Liver (tissue), 9 donors: ENCODE results near the gene ZNF541. TPM values are rescaled to one million over a fixed set of nuclear protein-coding genes. Genes with fewer than 3 reads are reported as not detected.
A peak's percentile ranks its signal among the peaks of the same experiment; 100 is the strongest.

Source experiments
- DNase-seq: peaks from one replicate; pipeline ENCODE4 v3.0.0-alpha.2; 2017; ENCODE audit warnings: low spot score
- H3K27ac ChIP-seq, 2 donors: one replicate each; pipeline ENCODE4 v1.7.0; 2013; ENCODE audit warnings: inconsistent platforms in 2 of 2, low read length in 2 of 2, control low read depth in 1 of 2, low read depth in 1 of 2, mild to moderate bottlenecking in 1 of 2
- H3K27me3 ChIP-seq, 4 donors: one replicate each; pipeline versions ENCODE4 v1.6.1 to v1.7.0; 2013; ENCODE audit warnings: low read length in 3 of 4, inconsistent platforms in 1 of 4, mild to moderate bottlenecking in 1 of 4, moderate library complexity in 1 of 4; ENCODE audit not compliant: control insufficient read depth in 4 of 4, insufficient read depth in 4 of 4
- H3K36me3 ChIP-seq, 4 donors: one replicate each; pipeline versions ENCODE4 v1.6.1 to v1.7.0; 2013; ENCODE audit warnings: low read length in 3 of 4, mild to moderate bottlenecking in 3 of 4, low read depth in 1 of 4, moderate library complexity in 1 of 4; ENCODE audit not compliant: control insufficient read depth in 4 of 4, insufficient read depth in 3 of 4
- H3K4me1 ChIP-seq, 4 donors: one replicate each; pipeline versions ENCODE4 v1.6.1 to v1.7.0; 2013; ENCODE audit warnings: low read length in 3 of 4, mild to moderate bottlenecking in 3 of 4, moderate library complexity in 1 of 4; ENCODE audit not compliant: control insufficient read depth in 4 of 4, insufficient read depth in 4 of 4
- H3K4me3 ChIP-seq, 3 donors: one replicate each; pipeline versions ENCODE4 v1.6.1 to v1.7.0; 2013; ENCODE audit warnings: low read length in 3 of 3, control low read depth in 1 of 3, low read depth in 1 of 3, mild to moderate bottlenecking in 1 of 3
- H3K9ac ChIP-seq, 2 donors: one replicate each; pipeline ENCODE4 v1.7.0; 2013; ENCODE audit warnings: low read length in 2 of 2, mild to moderate bottlenecking in 2 of 2, moderate library complexity in 2 of 2, control low read depth in 1 of 2, low read depth in 1 of 2
- H3K9me3 ChIP-seq, 4 donors: one replicate each; pipeline versions ENCODE4 v1.6.1 to v1.7.0; 2013; ENCODE audit warnings: low read length in 3 of 4; ENCODE audit not compliant: control insufficient read depth in 4 of 4
- EGR1 ChIP-seq, 2 donors: IDR thresholded peaks; 2 replicates each; pipeline ENCODE4 v1.6.1; 2016 to 2018; ENCODE audit warnings: antibody characterized with exemption in 2 of 2, low read depth in 2 of 2
- FOXA1 ChIP-seq: IDR thresholded peaks from 2 replicates; pipeline ENCODE4 v1.6.1; 2016; ENCODE audit warnings: antibody characterized with exemption
- FOXA2 ChIP-seq: IDR thresholded peaks from 2 replicates; pipeline ENCODE4 v1.6.1; 2016; ENCODE audit warnings: antibody characterized with exemption
- GABPA ChIP-seq, 2 donors: IDR thresholded peaks in 1 of 2; conservative IDR thresholded peaks in 1 of 2; 2 replicates each; pipeline ENCODE4 v1.6.1; 2016; ENCODE audit warnings: antibody characterized with exemption in 2 of 2, mild to moderate bottlenecking in 1 of 2, moderate library complexity in 1 of 2
- HNF4A ChIP-seq, 2 donors: conservative IDR thresholded peaks; 2 replicates each; pipeline ENCODE4 v1.6.1; 2016; ENCODE audit warnings: antibody characterized with exemption in 2 of 2, mild to moderate bottlenecking in 2 of 2
- HNF4G ChIP-seq: IDR thresholded peaks from 2 replicates; pipeline ENCODE4 v1.6.1; 2016; ENCODE audit warnings: antibody characterized with exemption
- JUND ChIP-seq, 2 donors: IDR thresholded peaks; 2 replicates each; pipeline ENCODE4 v1.6.1; 2016; ENCODE audit warnings: antibody characterized with exemption in 2 of 2
- NR2F2 ChIP-seq: IDR thresholded peaks from 2 replicates; pipeline ENCODE4 v1.6.1; 2016; ENCODE audit warnings: antibody characterized with exemption
- RAD21 ChIP-seq, 2 donors: IDR thresholded peaks; 2 replicates each; pipeline ENCODE4 v1.6.1; 2016; ENCODE audit warnings: antibody characterized with exemption in 2 of 2, mild to moderate bottlenecking in 2 of 2
- RXRA ChIP-seq, 2 donors: IDR thresholded peaks; 2 replicates each; pipeline ENCODE4 v1.6.1; 2017 to 2018; ENCODE audit warnings: antibody characterized with exemption in 2 of 2, mild to moderate bottlenecking in 1 of 2
- SP1 ChIP-seq: IDR thresholded peaks from 2 replicates; pipeline ENCODE4 v1.6.1; 2018; ENCODE audit warnings: antibody characterized with exemption, mild to moderate bottlenecking
- TAF1 ChIP-seq: conservative IDR thresholded peaks from 2 replicates; pipeline ENCODE4 v1.6.1; 2016; ENCODE audit warnings: antibody characterized with exemption, mild to moderate bottlenecking
- YY1 ChIP-seq: IDR thresholded peaks from 2 replicates; pipeline ENCODE4 v1.6.1; 2016; ENCODE audit warnings: antibody characterized with exemption, mild to moderate bottlenecking
- WGBS: extraction: QIAGEN DNeasy Blood & Tissue Kit; methylation state at CpG from one replicate; pipeline ENCODE4 v1.1.7; 2013; 5-methylcytosine and 5-hydroxymethylcytosine counted together
- polyA plus RNA-seq, 2 donors: library from polyadenylated mRNA; stranded (reverse) in 1 of 2; unstranded in 1 of 2; fragments of 200-250 nt in 1 of 2; fragments of >200 nt in 1 of 2; fragmentation: Nextera tagmentation in 1 of 2; extraction: Ambion mirVana in 1 of 2; gene quantifications; one replicate each; pipeline versions ENCODE4 v1.2.1 to v1.2.3, GENCODE V29; 2013 to 2015
- total RNA-seq, 2 donors: library from RNA; depleted of rRNA; stranded (reverse); fragments of >200 nt; gene quantifications; one replicate each; pipeline ENCODE4 v1.2.3, GENCODE V29; 2014
- TF ChIP-seq, protein P1 (sequence below): IDR thresholded peaks from 2 replicates; pipeline ENCODE4 v1.6.1; 2016; ENCODE audit warnings: antibody characterized with exemption
- TF ChIP-seq, protein P2 (sequence below): IDR thresholded peaks from 2 replicates; pipeline ENCODE4 v1.6.1; 2016; ENCODE audit warnings: antibody characterized with exemption
- TF ChIP-seq, protein P3 (sequence below): fragments of 150-350 bp; IDR thresholded peaks from 2 replicates; pipeline ENCODE4 v1.5.1; 2017; ENCODE audit warnings: improper control_type of control experiment, low read depth, low read length; ENCODE audit not compliant: missing input control
- TF ChIP-seq, protein P4 (sequence below): IDR thresholded peaks from 2 replicates; pipeline ENCODE4 v1.6.1; 2016; ENCODE audit warnings: antibody characterized with exemption, mild to moderate bottlenecking
- TF ChIP-seq, protein P5 (sequence below): IDR thresholded peaks from 2 replicates; pipeline ENCODE4 v1.6.1; 2016; ENCODE audit warnings: antibody characterized with exemption
- donor health status: healthy.
- donor health status: healthy.
- donor health status: healthy.
- donor health status: healthy.
- donor health status: healthy.

Gene ZNF541
- total and polyA plus RNA-seq, 4 donors: 0.05 to 0.09 (median 0.08) TPM; not detected in 1

DNA sequence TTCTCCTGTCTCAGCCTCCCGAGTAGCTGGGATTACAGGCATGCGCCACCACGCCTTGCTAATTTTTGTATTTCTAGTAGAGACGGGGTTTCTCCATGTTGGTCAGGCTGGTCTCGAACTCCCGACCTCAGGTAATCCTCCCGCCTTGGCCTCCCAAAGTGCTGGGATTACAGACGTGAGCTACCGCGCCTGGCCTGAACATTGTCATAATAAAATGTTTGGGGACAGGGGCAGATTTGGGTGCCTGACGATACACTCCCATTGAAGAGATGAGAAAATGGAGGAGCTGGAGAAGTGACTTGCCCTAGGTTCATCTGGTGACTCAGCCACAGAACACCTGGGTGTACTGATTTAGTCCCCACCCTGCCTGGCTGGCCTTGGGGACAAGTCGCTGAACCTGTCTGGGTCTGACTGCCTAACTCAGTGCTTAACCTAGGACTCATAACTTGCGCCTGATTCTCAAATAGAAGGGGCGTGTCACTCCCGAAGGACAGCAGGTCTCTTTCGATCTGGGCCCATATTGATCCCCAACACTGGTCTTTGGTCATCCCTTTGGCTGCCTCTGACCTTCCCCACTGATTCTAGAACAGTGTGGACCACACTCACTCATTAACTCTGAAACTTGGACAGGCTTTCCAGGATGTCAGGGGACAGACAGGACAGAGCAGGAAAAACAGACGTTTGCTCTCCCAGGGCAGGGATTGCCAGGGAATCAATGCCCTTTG is 28.4 kb upstream of the ZNF541 start:
- Histone ChIP-seq H3K27me3 (no peaks in the 10 kb centered on the region), H3K9me3 (no peaks in the 10 kb centered on the region), H3K4me1 (peaks cover 3 to 32% (median 15%) of the 10 kb centered on the region in 4 donors), H3K36me3 (no peaks in the 10 kb centered on the region), H3K27ac (peak overlapping the region; percentile 84 to 88), H3K4me3 (peak overlapping the region in 1 of 3 donors; percentile 37), H3K9ac (no peak overlapping the region)
- WGBS: 34% methylated on average over 17 of the region's 17 CpGs
- peak; percentile 43 for DNase-seq
- peak; percentile 10 for TF ChIP-seq NR2F2
- peak in 1 of 2 donors; percentile 40 for TF ChIP-seq JUND (IDR thresholded peaks at IDR 0.05)
- TF ChIP-seq, protein P1, sequence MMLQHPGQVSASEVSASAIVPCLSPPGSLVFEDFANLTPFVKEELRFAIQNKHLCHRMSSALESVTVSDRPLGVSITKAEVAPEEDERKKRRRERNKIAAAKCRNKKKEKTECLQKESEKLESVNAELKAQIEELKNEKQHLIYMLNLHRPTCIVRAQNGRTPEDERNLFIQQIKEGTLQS: peak; percentile 11
- no peak for TF ChIP-seq EGR1 (IDR thresholded peaks at IDR 0.05; ENCODE audit: low read depth in 2 of 2)
- no peak for TF ChIP-seq FOXA1
- peak; percentile 41 for TF ChIP-seq TAF1
- TF ChIP-seq HNF4G: peak; percentile 46
- peak; percentile 43 for TF ChIP-seq FOXA2
- peak in 1 of 2 donors; percentile 34 for TF ChIP-seq RAD21 (IDR thresholded peaks at IDR 0.05)
- TF ChIP-seq, protein P2, sequence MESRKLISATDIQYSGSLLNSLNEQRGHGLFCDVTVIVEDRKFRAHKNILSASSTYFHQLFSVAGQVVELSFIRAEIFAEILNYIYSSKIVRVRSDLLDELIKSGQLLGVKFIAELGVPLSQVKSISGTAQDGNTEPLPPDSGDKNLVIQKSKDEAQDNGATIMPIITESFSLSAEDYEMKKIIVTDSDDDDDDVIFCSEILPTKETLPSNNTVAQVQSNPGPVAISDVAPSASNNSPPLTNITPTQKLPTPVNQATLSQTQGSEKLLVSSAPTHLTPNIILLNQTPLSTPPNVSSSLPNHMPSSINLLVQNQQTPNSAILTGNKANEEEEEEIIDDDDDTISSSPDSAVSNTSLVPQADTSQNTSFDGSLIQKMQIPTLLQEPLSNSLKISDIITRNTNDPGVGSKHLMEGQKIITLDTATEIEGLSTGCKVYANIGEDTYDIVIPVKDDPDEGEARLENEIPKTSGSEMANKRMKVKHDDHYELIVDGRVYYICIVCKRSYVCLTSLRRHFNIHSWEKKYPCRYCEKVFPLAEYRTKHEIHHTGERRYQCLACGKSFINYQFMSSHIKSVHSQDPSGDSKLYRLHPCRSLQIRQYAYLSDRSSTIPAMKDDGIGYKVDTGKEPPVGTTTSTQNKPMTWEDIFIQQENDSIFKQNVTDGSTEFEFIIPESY: peak; percentile 83
- TF ChIP-seq, protein P3, sequence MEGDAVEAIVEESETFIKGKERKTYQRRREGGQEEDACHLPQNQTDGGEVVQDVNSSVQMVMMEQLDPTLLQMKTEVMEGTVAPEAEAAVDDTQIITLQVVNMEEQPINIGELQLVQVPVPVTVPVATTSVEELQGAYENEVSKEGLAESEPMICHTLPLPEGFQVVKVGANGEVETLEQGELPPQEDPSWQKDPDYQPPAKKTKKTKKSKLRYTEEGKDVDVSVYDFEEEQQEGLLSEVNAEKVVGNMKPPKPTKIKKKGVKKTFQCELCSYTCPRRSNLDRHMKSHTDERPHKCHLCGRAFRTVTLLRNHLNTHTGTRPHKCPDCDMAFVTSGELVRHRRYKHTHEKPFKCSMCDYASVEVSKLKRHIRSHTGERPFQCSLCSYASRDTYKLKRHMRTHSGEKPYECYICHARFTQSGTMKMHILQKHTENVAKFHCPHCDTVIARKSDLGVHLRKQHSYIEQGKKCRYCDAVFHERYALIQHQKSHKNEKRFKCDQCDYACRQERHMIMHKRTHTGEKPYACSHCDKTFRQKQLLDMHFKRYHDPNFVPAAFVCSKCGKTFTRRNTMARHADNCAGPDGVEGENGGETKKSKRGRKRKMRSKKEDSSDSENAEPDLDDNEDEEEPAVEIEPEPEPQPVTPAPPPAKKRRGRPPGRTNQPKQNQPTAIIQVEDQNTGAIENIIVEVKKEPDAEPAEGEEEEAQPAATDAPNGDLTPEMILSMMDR: no peak
- TF ChIP-seq, protein P4, sequence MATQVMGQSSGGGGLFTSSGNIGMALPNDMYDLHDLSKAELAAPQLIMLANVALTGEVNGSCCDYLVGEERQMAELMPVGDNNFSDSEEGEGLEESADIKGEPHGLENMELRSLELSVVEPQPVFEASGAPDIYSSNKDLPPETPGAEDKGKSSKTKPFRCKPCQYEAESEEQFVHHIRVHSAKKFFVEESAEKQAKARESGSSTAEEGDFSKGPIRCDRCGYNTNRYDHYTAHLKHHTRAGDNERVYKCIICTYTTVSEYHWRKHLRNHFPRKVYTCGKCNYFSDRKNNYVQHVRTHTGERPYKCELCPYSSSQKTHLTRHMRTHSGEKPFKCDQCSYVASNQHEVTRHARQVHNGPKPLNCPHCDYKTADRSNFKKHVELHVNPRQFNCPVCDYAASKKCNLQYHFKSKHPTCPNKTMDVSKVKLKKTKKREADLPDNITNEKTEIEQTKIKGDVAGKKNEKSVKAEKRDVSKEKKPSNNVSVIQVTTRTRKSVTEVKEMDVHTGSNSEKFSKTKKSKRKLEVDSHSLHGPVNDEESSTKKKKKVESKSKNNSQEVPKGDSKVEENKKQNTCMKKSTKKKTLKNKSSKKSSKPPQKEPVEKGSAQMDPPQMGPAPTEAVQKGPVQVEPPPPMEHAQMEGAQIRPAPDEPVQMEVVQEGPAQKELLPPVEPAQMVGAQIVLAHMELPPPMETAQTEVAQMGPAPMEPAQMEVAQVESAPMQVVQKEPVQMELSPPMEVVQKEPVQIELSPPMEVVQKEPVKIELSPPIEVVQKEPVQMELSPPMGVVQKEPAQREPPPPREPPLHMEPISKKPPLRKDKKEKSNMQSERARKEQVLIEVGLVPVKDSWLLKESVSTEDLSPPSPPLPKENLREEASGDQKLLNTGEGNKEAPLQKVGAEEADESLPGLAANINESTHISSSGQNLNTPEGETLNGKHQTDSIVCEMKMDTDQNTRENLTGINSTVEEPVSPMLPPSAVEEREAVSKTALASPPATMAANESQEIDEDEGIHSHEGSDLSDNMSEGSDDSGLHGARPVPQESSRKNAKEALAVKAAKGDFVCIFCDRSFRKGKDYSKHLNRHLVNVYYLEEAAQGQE: peak; percentile 77
- TF ChIP-seq RXRA (IDR thresholded peaks at IDR 0.05): peak; percentile 63 to 87
- TF ChIP-seq GABPA (IDR thresholded peaks at IDR 0.05 in 1 of 2, conservative IDR thresholded peaks at IDR 0.05 in 1 of 2): no peak
- TF ChIP-seq, protein P5, sequence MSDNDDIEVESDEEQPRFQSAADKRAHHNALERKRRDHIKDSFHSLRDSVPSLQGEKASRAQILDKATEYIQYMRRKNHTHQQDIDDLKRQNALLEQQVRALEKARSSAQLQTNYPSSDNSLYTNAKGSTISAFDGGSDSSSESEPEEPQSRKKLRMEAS: peak; percentile 81
- TF ChIP-seq YY1: peak; percentile 87
- peak; percentile 88 to 89 for TF ChIP-seq HNF4A (conservative IDR thresholded peaks at IDR 0.05)
- peak; percentile 89 for TF ChIP-seq SP1
